Tibial artery (tissue), 4 donors: ENCODE data around the gene TM9SF3.

Experiments used
- DNase-seq, 2 donors: peaks; one replicate each; pipeline ENCODE4 v3.0.0-alpha.2; 2019
- H3K27ac ChIP-seq, 2 donors: fragments of 200-600 bp; sonication (generic) in 1 of 2; 1 replicate in 1 of 2; 2 replicates in 1 of 2; pipeline ENCODE4 v1.5.1; 2018 to 2019; ENCODE audit warnings: mild to moderate bottlenecking in 1 of 2
- H3K27me3 ChIP-seq, 2 donors: fragments of 200-600 bp; sonication (generic) in 1 of 2; one replicate each; pipeline versions ENCODE4 v1.5.1 to v1.6.0; 2016 to 2019
- H3K36me3 ChIP-seq, 3 donors: fragments of 200-600 bp; sonication (generic) in 2 of 3; one replicate each; pipeline ENCODE4 v1.5.1; 2016 to 2019; ENCODE audit warnings: mild to moderate bottlenecking in 2 of 3
- H3K4me1 ChIP-seq, 4 donors: fragments of 200-600 bp; sonication (generic) in 2 of 4; 1 replicate in 3 of 4; 2 replicates in 1 of 4; pipeline ENCODE4 v1.5.1; 2016 to 2019
- H3K4me3 ChIP-seq, 2 donors: fragments of 200-600 bp; sonication (generic) in 1 of 2; 1 replicate in 1 of 2; 2 replicates in 1 of 2; pipeline ENCODE4 v1.5.1; 2018 to 2019; ENCODE audit warnings: mild to moderate bottlenecking in 2 of 2
- H3K9me3 ChIP-seq, 3 donors: fragments of 200-600 bp; sonication (generic) in 1 of 3; one replicate each; pipeline ENCODE4 v1.5.1; 2016 to 2019
- intact Hi-C: fragments of 100-400 bp; cut with DNase I; formaldehyde crosslinking; loops from one replicate; pipeline ENCODE4 v1.15.0; 2023; ENCODE audit warnings: low total_unique reads
- TF ChIP-seq, protein P1 (sequence below), 2 experiments: fragments of 200-600 bp in 1 of 2; fragments of 450-650 bp in 1 of 2; IDR thresholded peaks; one replicate each; pipeline ENCODE4 v1.5.1; 2017 to 2019; ENCODE audit warnings: antibody characterized with exemption in 2 of 2, mild to moderate bottlenecking in 1 of 2, moderate library complexity in 1 of 2

Gene TM9SF3

DNA sequence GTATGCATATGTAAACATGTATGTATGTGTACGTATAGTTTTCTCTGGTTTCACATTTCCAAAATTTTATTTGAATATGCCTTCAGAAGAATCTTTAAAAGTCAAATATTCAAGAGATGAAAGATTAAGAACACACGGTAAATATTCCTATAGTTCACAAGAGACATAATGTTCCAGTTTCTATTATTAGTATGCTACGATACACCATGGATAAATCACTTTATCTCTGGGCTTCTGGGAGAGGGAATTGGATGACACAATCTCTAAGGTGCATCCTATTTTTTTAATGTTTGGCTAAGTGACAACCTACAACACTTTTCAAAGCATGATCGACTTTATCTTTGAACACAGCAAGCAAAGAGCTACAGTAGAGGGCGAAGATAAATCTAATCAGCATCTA lies 13.8 kb downstream of the TM9SF3 start:
- Histone ChIP-seq H3K27me3 (no peaks in the 10 kb centered on the region), H3K9me3 (no peaks in the 10 kb centered on the region), H3K4me1 (peaks cover 0 to 22% (median 10%) of the 10 kb centered on the region in 4 donors), H3K4me3 (no peak overlapping the region), H3K36me3 (no peaks in the 10 kb centered on the region), H3K27ac (no peak overlapping the region)
- intact Hi-C loops, result no loop called here
- TF ChIP-seq, protein P1, sequence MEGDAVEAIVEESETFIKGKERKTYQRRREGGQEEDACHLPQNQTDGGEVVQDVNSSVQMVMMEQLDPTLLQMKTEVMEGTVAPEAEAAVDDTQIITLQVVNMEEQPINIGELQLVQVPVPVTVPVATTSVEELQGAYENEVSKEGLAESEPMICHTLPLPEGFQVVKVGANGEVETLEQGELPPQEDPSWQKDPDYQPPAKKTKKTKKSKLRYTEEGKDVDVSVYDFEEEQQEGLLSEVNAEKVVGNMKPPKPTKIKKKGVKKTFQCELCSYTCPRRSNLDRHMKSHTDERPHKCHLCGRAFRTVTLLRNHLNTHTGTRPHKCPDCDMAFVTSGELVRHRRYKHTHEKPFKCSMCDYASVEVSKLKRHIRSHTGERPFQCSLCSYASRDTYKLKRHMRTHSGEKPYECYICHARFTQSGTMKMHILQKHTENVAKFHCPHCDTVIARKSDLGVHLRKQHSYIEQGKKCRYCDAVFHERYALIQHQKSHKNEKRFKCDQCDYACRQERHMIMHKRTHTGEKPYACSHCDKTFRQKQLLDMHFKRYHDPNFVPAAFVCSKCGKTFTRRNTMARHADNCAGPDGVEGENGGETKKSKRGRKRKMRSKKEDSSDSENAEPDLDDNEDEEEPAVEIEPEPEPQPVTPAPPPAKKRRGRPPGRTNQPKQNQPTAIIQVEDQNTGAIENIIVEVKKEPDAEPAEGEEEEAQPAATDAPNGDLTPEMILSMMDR (IDR thresholded peaks at IDR 0.05), result no peak
- DNase-seq, result no peak

DNA sequence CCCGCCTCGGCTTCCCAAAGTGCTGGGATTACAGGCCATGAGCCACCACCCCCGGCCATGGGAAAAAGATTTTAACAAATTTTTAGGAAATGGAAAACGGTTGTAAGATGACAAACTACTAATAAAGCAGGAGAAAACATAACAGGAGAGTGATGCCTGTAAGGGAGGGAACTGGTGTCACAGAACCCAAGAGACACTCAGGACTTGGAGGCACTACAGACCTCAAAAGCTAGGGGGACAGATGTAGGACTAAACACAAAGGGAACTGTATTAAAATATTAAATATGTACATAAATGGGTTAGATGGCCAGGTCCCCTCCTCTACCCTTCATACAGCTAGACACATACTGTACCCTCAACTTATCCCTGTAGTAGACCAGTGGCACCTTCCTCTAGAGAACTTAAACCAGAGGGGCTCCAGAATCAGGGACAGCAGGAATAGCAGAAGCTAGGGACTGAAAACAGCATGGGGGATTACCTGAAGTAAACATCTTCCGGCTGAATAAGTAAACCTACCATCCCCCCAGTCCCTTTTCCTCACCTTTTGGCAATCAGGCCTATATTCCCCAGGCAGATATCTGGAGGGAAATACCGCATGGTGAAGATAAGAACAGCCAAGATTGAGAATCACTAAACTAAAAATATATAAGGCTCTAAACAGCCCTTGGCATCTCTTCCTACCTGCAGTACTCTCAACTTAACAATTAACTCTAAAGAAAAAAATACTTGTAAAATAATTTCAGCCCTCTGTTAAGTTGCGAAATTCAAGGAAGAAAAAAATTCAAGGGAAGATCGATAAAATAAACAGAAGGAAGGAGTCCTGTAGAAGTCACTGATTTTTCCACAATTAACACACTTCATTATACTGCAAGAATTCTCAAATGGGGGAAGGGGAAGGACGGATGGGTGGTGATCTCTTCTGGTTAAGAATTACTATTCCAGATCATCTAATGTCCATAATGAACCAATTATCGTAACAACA lies 15.5 kb downstream of the TM9SF3 start:
- H3K27ac ChIP-seq, result no peak overlapping the region
- intact Hi-C loops, result no loop called here
- H3K9me3 ChIP-seq, result no peaks in the 10 kb centered on the region
- H3K27me3 ChIP-seq, result no peaks in the 10 kb centered on the region
- peaks cover 0 to 11% (median 10%) of the 10 kb centered on the region in 4 donors for H3K4me1 ChIP-seq
- no peak for DNase-seq
- H3K36me3 ChIP-seq, result no peaks in the 10 kb centered on the region
- TF ChIP-seq, protein P1 (IDR thresholded peaks at IDR 0.05), result no peak
- H3K4me3 ChIP-seq, result no peak overlapping the region

DNA sequence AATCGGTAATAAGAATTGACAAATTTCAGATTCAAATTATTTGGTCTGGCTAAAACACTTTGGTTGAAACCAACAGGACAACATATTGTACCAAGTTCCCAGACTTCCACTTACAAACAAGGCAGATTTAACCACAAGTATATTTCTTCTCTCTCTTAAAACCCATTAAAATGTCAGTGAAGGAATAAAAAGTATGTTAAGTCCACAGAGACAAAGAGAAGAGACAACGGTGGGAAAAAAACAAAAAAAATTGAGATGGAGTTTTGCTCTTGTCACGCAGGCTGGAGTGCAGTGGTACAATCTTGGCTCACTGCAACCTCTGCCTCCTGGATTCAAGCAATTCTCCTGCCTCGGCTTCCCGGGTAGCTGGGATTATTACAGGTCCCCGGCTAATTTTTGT lies 16.3 kb downstream of the TM9SF3 start:
- H3K36me3 ChIP-seq, result no peaks in the 10 kb centered on the region
- no peak for DNase-seq
- no peak overlapping the region for H3K4me3 ChIP-seq
- intact Hi-C loops, result no loop called here
- no peak overlapping the region for H3K27ac ChIP-seq
- TF ChIP-seq, protein P1 (IDR thresholded peaks at IDR 0.05), result no peak
- H3K4me1 ChIP-seq, result peaks cover 0 to 9% (median 4%) of the 10 kb centered on the region in 4 donors
- H3K9me3 ChIP-seq, result no peaks in the 10 kb centered on the region
- H3K27me3 ChIP-seq, result no peaks in the 10 kb centered on the region

DNA sequence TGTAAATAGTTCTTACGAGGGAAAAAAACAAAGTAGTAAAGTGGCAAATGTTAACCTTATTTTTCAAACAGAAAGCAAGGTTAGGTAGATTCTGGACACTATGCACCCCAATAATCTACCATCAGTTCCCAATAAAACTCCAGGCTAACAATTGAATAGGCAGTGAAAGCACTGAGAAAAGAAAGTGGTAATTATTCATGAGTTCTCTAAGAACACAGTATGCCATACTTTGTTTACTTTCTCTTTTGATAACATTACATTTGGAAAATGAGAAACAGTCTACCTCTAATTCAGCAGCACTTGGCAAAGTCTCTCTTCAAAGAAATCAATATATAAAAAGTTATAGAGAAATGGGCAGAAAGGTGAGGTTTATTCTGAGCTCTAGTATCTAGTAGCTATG lies 18.4 kb downstream of the TM9SF3 start:
- intact Hi-C loops, result no loop called here
- H3K27me3 ChIP-seq, result no peaks in the 10 kb centered on the region
- no peak for DNase-seq
- TF ChIP-seq, protein P1 (IDR thresholded peaks at IDR 0.05), result no peak
- no peaks in the 10 kb centered on the region for H3K9me3 ChIP-seq
- H3K27ac ChIP-seq, result no peak overlapping the region
- peaks cover 0 to 6% (median 4%) of the 10 kb centered on the region in 4 donors for H3K4me1 ChIP-seq
- H3K4me3 ChIP-seq, result no peak overlapping the region
- H3K36me3 ChIP-seq, result peaks cover 0 to 15% (median 7%) of the 10 kb centered on the region in 3 donors

DNA sequence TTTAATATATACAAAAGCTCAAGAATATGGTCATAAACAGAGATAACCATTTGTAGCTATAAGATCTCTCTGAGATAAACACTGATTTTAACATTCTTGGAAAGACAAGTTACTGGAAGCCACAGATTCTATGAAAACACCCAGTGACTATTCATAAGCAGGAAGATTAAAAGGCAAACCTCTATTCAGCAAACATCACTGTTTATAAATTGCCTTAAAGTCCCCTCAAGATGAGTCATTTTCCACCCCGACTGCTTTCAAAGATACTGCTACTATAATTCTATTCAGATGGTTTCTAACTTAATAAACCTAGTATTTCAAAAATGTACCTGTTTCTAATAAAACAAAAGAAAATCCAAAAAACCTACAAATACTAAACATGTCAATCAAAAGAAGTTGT lies 21.0 kb downstream of the TM9SF3 start:
- peaks cover 0 to 10% (median 0%) of the 10 kb centered on the region in 4 donors for H3K4me1 ChIP-seq
- DNase-seq, result no peak
- H3K36me3 ChIP-seq, result peaks cover 0 to 28% (median 13%) of the 10 kb centered on the region in 3 donors
- H3K9me3 ChIP-seq, result no peaks in the 10 kb centered on the region
- H3K27me3 ChIP-seq, result no peaks in the 10 kb centered on the region
- no peak overlapping the region for H3K27ac ChIP-seq
- TF ChIP-seq, protein P1 (IDR thresholded peaks at IDR 0.05), result no peak
- intact Hi-C loops, result no loop called here
- H3K4me3 ChIP-seq, result no peak overlapping the region
